Measurements from ENCODE around the gene ERCC6. TPM values are rescaled to one million over a fixed set of nuclear protein-coding genes. Genes with fewer than 3 reads are reported as not detected.

ERCC6 gene
- total and polyA plus RNA-seq, 2 donors (not counting 1 experiment from before 2014, with no cell fraction given) = 8.1 to 59.8 TPM

DNA sequence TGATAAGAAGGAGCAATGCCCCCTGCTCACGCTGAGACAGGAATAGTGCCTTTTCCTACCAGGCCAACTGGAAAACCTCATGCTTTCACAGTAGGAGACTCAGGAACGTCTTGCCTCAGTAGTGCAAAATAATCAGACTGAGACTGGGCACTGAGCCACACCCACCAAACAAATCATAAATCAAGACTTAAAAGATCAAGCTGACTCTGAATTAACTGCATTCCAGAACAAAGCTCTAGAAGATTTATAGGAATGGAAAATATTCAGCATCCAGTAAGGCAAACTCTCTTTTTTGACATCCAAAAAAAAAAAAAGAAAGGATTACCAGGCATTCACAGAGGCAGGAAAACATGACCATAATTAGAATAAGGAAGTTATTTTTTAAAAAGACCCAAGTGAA, 40.7 kb upstream of the ERCC6 start:
- H3K4me3 ChIP-seq (ENCODE audit: control extremely low read depth in 1 of 5, extremely low read depth in 1 of 5, insufficient read depth in 1 of 5, low read depth in 2 of 5, low read length in 4 of 5) = no peak overlapping the region
- H3K36me3 ChIP-seq (replicated peaks in 1 of 2; ENCODE audit: control extremely low read depth in 1 of 2, control insufficient read depth in 1 of 2, extremely low read depth in 1 of 2, insufficient read depth in 2 of 2, low read length in 1 of 2) = no peaks in the 10 kb centered on the region
- H3K9ac ChIP-seq (ENCODE audit: low read length) = no peak overlapping the region
- no peaks in the 10 kb centered on the region for H3K9me3 ChIP-seq (ENCODE audit: control extremely low read depth in 1 of 3, control insufficient read depth in 2 of 3, insufficient read depth in 1 of 3, low read length in 2 of 3)
- no peaks in the 10 kb centered on the region for H3K4me1 Mint-ChIP-seq
- no peak overlapping the region for H2AFZ ChIP-seq (ENCODE audit: insufficient read depth, low read depth, low read length, poor library complexity, severe bottlenecking)
- WGBS (ENCODE audit: insufficient coverage) = 100% methylated on average over 1 of the region's 2 CpGs
- H3K4me1 ChIP-seq (ENCODE audit: control insufficient read depth in 2 of 2, insufficient read depth in 2 of 2, low read length in 2 of 2) = no peaks in the 10 kb centered on the region
- no peak overlapping the region for H3K4me2 ChIP-seq (replicated peaks; ENCODE audit: low read depth, low read length, poor library complexity, severe bottlenecking)
- ATAC-seq (ENCODE audit: low read depth) (no peak), DNase-seq (no peak)
- H3K9me3 Mint-ChIP-seq (ENCODE audit: insufficient read depth) = no peaks in the 10 kb centered on the region
- H3K27ac Mint-ChIP-seq = no peak overlapping the region
- H3K79me2 ChIP-seq (ENCODE audit: control insufficient read depth, insufficient read depth, low read length) = no peaks in the 10 kb centered on the region
- H3K27me3 Mint-ChIP-seq = peaks cover 32% of the 10 kb centered on the region
- no peak overlapping the region for H3K4me3 Mint-ChIP-seq
- no peak overlapping the region for H3K27ac ChIP-seq (ENCODE audit: low read length in 2 of 2)
- no peak for TF ChIP-seq EZH2 (IDR thresholded peaks at IDR 0.05; ENCODE audit: borderline replicate concordance, insufficient read depth, low read depth, low read length, poor library complexity, severe bottlenecking)
- TF ChIP-seq CTCF (IDR thresholded peaks at IDR 0.05) = no peak
- H3K27me3 ChIP-seq (replicated peaks in 1 of 4; ENCODE audit: control extremely low read depth in 1 of 4, control insufficient read depth in 3 of 4, insufficient read depth in 4 of 4, low read length in 3 of 4) = peaks cover 0 to 3% (median 0%) of the 10 kb centered on the region in 4 experiments
- ChIA-PET POLR2A (no interaction called here), CTCF (interaction anchor here (1.7 kb wide), 1 partner anchor 13 kb away, joined by 5 read pairs; no protein-coding TSS in a partner anchor)
- no peaks in the 10 kb centered on the region for H4K20me1 ChIP-seq (ENCODE audit: control insufficient read depth, insufficient read depth, low read length, poor library complexity, severe bottlenecking)
- intact Hi-C loops (cut with micrococcal nuclease) = no loop called here

GRCh38 chr10:49578392-49578791, 39.5 kb upstream of the ERCC6 start:
- no peak overlapping the region for H2AFZ ChIP-seq (ENCODE audit: insufficient read depth, low read depth, low read length, poor library complexity, severe bottlenecking)
- H3K4me1 ChIP-seq (ENCODE audit: control insufficient read depth in 2 of 2, insufficient read depth in 2 of 2, low read length in 2 of 2) = no peaks in the 10 kb centered on the region
- Mint-ChIP-seq H3K4me1 (no peaks in the 10 kb centered on the region), H3K27me3 (peaks cover 26% of the 10 kb centered on the region), H3K4me3 (no peak overlapping the region), H3K9me3 (ENCODE audit: insufficient read depth) (no peaks in the 10 kb centered on the region), H3K27ac (no peak overlapping the region)
- no peak for ATAC-seq (ENCODE audit: low read depth)
- no peak for DNase-seq
- no peak overlapping the region for H3K4me2 ChIP-seq (replicated peaks; ENCODE audit: low read depth, low read length, poor library complexity, severe bottlenecking)
- ChIA-PET CTCF (no interaction called here), POLR2A (no interaction called here)
- 100% methylated on average over 2 of the region's 3 CpGs for WGBS (ENCODE audit: insufficient coverage)
- no peaks in the 10 kb centered on the region for H3K36me3 ChIP-seq (replicated peaks in 1 of 2; ENCODE audit: control extremely low read depth in 1 of 2, control insufficient read depth in 1 of 2, extremely low read depth in 1 of 2, insufficient read depth in 2 of 2, low read length in 1 of 2)
- intact Hi-C loops (cut with micrococcal nuclease) = no loop called here
- H3K9me3 ChIP-seq (ENCODE audit: control extremely low read depth in 1 of 3, control insufficient read depth in 2 of 3, insufficient read depth in 1 of 3, low read length in 2 of 3) = no peaks in the 10 kb centered on the region
- TF ChIP-seq EZH2 (IDR thresholded peaks at IDR 0.05; ENCODE audit: borderline replicate concordance, insufficient read depth, low read depth, low read length, poor library complexity, severe bottlenecking) (no peak), CTCF (IDR thresholded peaks at IDR 0.05) (no peak)
- no peak overlapping the region for H3K27ac ChIP-seq (ENCODE audit: low read length in 2 of 2)
- H3K27me3 ChIP-seq (replicated peaks in 1 of 4; ENCODE audit: control extremely low read depth in 1 of 4, control insufficient read depth in 3 of 4, insufficient read depth in 4 of 4, low read length in 3 of 4) = peaks cover 0 to 3% (median 0%) of the 10 kb centered on the region in 4 experiments
- no peaks in the 10 kb centered on the region for H4K20me1 ChIP-seq (ENCODE audit: control insufficient read depth, insufficient read depth, low read length, poor library complexity, severe bottlenecking)
- no peaks in the 10 kb centered on the region for H3K79me2 ChIP-seq (ENCODE audit: control insufficient read depth, insufficient read depth, low read length)
- H3K4me3 ChIP-seq (ENCODE audit: control extremely low read depth in 1 of 5, extremely low read depth in 1 of 5, insufficient read depth in 1 of 5, low read depth in 2 of 5, low read length in 4 of 5) = no peak overlapping the region
- H3K9ac ChIP-seq (ENCODE audit: low read length) = no peak overlapping the region
